ENCODE data around the gene RIN3.

Gene RIN3

GRCh38 chr14:92644171-92644969 is 130.8 kb downstream of the RIN3 start:
- TF ChIP-seq POLR2A (IDR thresholded peaks at IDR 0.05; ENCODE audit: extremely low read depth, insufficient read length): no peak
- no peak for TF ChIP-seq CTCF (IDR thresholded peaks at IDR 0.05; ENCODE audit: low read depth, low read length)
- TF ChIP-seq MAX (IDR thresholded peaks at IDR 0.05; ENCODE audit: low read depth, low read length): no peak
- no peak for TF ChIP-seq MYC (IDR thresholded peaks at IDR 0.05; ENCODE audit: low read depth, low read length)
- DNase-seq (ENCODE audit: low read depth): peak; percentile 1
- H3K4me3 ChIP-seq (ENCODE audit: low read depth, low read length): no peak overlapping the region

- TF ChIP-seq MYC (IDR thresholded peaks at IDR 0.05; ENCODE audit: low read depth, low read length) (no peak), CTCF (IDR thresholded peaks at IDR 0.05; ENCODE audit: low read depth, low read length) (no peak)
- no peak overlapping the region for H3K4me3 ChIP-seq (ENCODE audit: low read depth, low read length)
- DNase-seq (ENCODE audit: low read depth): no peak
Measured at GRCh38 chr14:92644970-92645515, 131.5 kb downstream of the RIN3 start.

- TF ChIP-seq MYC (IDR thresholded peaks at IDR 0.05; ENCODE audit: low read depth, low read length): no peak
- no peak for TF ChIP-seq CTCF (IDR thresholded peaks at IDR 0.05; ENCODE audit: low read depth, low read length)
- no peak for TF ChIP-seq POLR2A (IDR thresholded peaks at IDR 0.05; ENCODE audit: extremely low read depth, insufficient read length)
- TF ChIP-seq MAX (IDR thresholded peaks at IDR 0.05; ENCODE audit: low read depth, low read length): no peak
- no peak overlapping the region for H3K4me3 ChIP-seq (ENCODE audit: low read depth, low read length)
- peak; percentile 80 for DNase-seq (ENCODE audit: low read depth)
Measured at GRCh38 chr14:92645841-92646478, 132.4 kb downstream of the RIN3 start.

- no peak overlapping the region for H3K4me3 ChIP-seq (ENCODE audit: low read depth, low read length)
- no peak for DNase-seq (ENCODE audit: low read depth)
- TF ChIP-seq MYC (IDR thresholded peaks at IDR 0.05; ENCODE audit: low read depth, low read length) (no peak), MAX (IDR thresholded peaks at IDR 0.05; ENCODE audit: low read depth, low read length) (no peak), CTCF (IDR thresholded peaks at IDR 0.05; ENCODE audit: low read depth, low read length) (no peak), POLR2A (IDR thresholded peaks at IDR 0.05; ENCODE audit: extremely low read depth, insufficient read length) (no peak)
Measured at GRCh38 chr14:92646952-92647796, 133.6 kb downstream of the RIN3 start.

- H3K4me3 ChIP-seq (ENCODE audit: low read depth, low read length): no peak overlapping the region
- DNase-seq (ENCODE audit: low read depth): peak; percentile 78
- TF ChIP-seq POLR2A (IDR thresholded peaks at IDR 0.05; ENCODE audit: extremely low read depth, insufficient read length): no peak
- TF ChIP-seq CTCF (IDR thresholded peaks at IDR 0.05; ENCODE audit: low read depth, low read length): no peak
- TF ChIP-seq MAX (IDR thresholded peaks at IDR 0.05; ENCODE audit: low read depth, low read length): no peak
- TF ChIP-seq MYC (IDR thresholded peaks at IDR 0.05; ENCODE audit: low read depth, low read length): no peak
Measured at GRCh38 chr14:92647797-92648279, 134.3 kb downstream of the RIN3 start.

Data from NB4 (cell line).